Fibroblast of pulmonary artery (primary cell): ENCODE measurements around the gene ZMIZ1.

Experiments
- DNase-seq: peaks from one replicate; pipeline ENCODE4 v3.0.0-alpha.2; 2010; ENCODE audit warnings: low read depth
- H3K4me3 ChIP-seq: replicated peaks from 2 replicates; pipeline ENCODE4 v1.5.1; 2011; ENCODE audit warnings: low read depth, mild to moderate bottlenecking, control low read depth, low read length, moderate library complexity
- CTCF ChIP-seq: IDR thresholded peaks from 2 replicates; pipeline ENCODE4 v1.5.1; 2011; ENCODE audit warnings: mild to moderate bottlenecking, control low read depth, low read length, inconsistent platforms; ENCODE audit errors: missing control alignments

The ZMIZ1 gene

DNA sequence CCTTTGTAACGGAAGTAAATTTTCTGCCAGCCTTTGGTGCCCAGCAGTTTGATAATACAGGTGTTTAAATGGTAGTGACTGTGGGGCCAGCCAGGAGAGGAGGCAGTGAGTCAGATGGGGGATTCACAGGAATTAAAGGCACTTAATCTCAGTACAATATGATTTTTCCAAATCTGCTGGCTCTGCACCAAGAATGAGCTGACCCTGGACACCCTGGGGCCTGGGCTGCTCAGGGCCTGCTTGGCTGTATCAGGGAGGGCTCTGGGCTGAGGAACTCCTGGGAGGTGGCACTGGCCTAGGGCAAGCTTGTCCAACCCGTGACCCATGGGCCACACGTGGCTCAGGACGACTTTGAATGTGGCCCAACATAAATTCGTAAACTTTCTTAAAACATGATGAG lies 104.1 kb downstream of the ZMIZ1 start:
- TF ChIP-seq CTCF, result no peak
- no peak overlapping the region for H3K4me3 ChIP-seq
- no peak for DNase-seq

DNA sequence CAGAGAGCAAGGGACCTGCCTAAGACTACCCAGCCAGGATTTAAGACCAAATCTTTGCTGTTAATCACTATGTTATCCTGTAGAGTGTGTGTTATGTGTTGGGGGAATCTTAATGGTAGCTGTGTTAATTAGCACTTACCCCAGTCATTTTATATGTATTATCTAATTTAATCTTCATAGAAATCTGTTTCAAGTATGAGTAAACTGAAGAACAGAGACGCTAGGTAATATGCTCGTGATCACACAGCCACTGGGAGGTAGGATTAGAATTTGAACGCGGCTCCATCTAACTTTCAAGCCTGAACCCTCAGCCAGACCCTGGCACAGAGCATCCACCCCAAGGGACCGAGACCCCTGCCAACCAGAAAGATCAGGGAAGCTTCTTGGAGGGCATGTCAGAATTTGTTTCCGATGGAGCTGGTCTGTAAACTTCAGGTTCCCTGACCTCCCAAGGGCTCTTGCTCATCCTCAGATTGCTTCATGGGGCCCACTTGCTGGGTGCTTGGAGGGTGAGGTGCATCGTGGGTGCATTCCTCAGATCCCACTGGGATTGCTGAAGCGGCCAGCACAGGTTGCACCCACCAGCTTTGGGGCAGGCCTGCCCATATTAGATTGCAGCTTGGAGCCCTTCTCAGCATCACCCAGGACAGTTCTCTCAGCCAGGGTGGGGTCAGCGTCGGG lies 105.0 kb downstream of the ZMIZ1 start:
- DNase-seq, result no peak
- no peak for TF ChIP-seq CTCF
- H3K4me3 ChIP-seq, result no peak overlapping the region

DNA sequence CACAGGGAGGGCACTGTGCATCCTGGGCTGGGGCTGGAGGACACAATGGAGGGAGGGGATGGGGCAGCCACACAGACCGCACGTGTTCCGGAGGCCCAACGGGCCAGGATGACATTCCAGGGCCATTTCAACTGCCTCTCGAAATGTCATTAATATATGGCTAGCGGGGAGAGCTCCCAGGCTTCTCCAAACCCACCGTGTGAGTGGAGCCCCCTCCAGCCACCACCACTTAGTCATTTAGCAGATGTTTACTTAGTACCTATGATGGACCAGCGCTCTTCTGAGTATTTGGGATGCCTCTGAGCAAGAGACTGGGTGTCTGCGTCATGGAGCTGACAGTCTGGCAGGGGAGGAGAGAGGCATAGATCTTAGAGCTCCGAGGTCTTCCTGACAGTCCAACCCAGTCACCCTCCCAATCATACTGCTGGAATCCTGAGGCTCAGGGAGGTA lies 107.3 kb downstream of the ZMIZ1 start:
- no peak for DNase-seq
- no peak for TF ChIP-seq CTCF
- no peak overlapping the region for H3K4me3 ChIP-seq

DNA sequence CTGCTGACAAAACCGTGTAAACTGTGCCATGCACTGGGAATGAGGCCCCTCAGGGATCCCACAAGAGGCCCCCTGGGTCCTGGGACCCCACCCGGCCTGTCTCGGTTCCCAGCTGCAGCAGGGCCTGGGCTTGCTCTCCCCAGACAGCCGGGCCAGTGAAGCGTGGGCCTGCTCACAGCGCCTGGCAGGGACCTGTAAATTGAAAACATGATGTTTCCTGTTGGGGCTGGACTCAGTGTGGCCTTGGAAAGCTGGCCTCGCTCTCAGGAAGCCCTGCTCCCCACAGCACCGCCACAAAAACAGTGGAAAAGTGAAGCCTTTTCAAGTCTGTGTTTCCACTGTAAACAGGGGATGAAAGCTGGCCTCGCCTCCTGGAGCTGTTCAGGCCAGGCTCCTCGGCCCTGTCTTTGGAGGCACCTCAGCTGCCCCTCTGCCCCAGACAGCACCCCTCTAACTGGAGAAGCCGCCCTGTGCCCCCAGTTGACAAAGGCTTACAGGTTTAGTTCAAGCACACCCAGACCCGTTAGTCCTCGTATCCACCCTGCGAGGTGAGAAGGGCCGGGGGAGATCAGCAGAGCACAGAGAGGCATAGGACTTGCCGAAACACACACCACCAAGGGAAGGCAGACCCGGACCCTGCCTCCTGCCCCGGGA lies 108.3 kb downstream of the ZMIZ1 start:
- no peak overlapping the region for H3K4me3 ChIP-seq
- peak; percentile 61 for DNase-seq
- no peak for TF ChIP-seq CTCF

GRCh38 chr10:79178070-79178576 lies 109.4 kb downstream of the ZMIZ1 start:
- TF ChIP-seq CTCF, result no peak
- no peak overlapping the region for H3K4me3 ChIP-seq
- no peak for DNase-seq

DNA sequence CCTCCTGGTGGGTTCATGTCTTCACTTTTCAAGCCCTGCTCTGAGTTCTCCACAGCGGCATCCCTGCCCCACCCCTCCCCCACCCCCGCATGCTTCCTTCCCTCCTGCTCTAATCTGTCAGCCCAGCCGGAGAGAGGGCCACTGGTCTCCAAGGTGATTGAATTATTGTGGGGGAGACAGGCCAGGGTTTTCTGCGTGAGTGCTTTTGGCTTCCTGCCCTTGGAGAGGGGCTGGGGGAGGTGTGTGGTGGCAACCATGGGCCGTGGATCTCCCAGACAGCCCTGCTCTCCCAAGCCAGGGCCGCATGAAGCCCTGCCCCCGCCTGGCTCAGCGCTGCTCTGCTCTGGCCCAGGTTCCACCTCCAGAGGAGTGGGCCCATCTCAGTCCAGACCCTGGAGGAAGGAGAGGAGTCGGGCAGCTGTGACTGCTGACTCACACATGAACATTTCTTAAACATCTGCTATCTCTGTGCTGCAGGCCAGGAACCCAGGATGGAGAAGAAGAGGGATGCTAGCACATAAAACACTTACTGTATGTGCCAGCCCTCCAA lies 109.9 kb downstream of the ZMIZ1 start:
- H3K4me3 ChIP-seq, result no peak overlapping the region
- no peak for TF ChIP-seq CTCF
- DNase-seq, result peak; percentile 91
